ENCODE data around the gene FBL.
A peak's percentile ranks its signal among the peaks of the same experiment; 100 is the strongest.
"Not testable (repeated sequence)": the region's sequence is repeated elsewhere in the genome, so short reads cannot be mapped to it uniquely, and the experiment has no call there.

The FBL gene

DNA sequence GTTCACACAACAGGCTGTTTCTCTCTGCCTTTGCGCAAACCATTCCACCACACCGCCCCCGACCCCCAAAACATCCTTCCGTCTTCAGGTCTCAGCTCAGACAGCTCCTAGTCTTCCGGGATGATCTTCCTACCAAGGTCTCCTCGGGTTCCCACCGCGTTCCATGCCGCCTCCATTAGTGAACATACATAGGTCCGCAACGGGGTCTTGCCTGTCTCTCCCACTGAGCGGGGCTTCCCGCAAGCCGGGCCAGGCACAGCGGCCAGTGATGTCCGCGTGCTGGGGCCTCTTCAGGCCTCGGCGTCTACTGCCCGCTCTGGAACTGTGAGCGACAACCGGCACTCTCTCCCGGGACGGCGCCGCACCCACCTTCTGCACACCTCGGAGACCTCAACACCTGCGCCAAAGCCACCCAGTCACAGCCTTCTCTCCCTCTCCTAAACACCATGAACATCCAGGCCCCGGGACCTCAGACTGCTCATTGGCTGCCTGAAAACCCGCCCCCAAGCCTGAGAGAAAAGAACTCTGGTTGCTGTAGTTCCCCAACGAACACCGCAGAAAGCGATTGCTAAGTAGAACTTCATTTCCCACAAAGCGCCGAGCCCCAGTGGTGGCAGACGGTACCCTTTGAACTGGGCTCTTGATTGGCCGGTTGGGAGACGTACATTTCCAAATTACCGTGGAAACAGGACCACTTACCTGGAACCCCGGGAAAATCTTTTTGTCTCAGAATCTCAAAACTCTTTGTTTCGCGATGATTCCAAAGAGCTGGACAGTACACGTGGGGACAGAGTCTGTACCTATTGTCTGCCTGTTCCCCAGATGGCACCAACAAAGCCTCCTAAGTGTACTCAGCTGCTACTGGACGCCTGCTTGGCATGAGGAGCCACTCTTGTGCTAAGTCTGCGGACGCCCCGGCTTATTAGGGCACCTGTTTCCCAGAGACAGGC is 21.8 kb downstream of the FBL start:
- peak; percentile 68 to 79 for DNase-seq (ENCODE audit: low read depth in 2 of 2)

DNA sequence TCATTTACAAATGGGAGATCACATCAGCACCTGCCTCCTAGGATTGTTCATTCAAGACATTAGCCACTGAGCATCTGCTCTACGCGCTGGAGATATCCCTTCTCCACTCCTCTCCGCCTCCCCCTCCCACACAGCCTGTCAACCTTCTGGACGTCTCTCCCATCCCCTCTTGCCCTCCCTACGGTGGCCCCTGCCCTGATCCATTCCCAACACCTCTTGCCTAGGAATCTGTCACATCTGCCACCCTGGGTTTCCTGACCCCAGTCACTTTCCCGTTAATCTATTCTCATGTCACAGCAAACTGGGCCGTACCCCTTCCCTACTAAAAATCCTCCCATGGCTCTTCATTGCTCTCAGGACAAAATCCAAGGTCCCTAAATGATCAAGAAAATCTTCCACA is 22.5 kb downstream of the FBL start:
- no peak for DNase-seq (ENCODE audit: low read depth in 2 of 2)

- no peak for DNase-seq (ENCODE audit: low read depth in 2 of 2)
Observed at GRCh38 chr19:39820696-39821095, 25.5 kb downstream of the FBL start.

DNA sequence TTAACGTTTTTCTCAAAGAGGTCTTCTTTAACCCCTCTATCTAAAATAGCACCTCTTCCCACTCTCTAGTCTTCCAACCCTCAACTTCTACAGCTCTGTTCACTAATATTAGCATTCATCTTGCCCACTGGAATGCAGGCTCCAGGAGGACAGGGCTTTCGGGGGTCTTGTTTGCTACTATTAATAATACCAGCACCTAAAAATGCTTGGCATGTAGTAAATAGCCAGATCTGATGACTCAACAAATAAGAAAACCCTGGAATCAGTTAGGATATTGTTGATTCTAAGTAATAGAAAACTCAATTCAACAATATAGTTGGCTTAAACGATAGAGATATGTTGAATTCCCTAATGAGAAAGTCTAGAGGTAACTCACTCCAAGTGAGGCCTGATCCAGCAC is 26.4 kb downstream of the FBL start:
- no peak for DNase-seq (ENCODE audit: low read depth in 2 of 2)

- no peak for DNase-seq (ENCODE audit: low read depth in 2 of 2)
Observed at GRCh38 chr19:39818626-39819097, 27.5 kb downstream of the FBL start.

- DNase-seq (ENCODE audit: low read depth in 2 of 2), result no peak
Observed at GRCh38 chr19:39817888-39818561, 28.2 kb downstream of the FBL start.

- DNase-seq (ENCODE audit: low read depth in 2 of 2), result no peak
Observed at GRCh38 chr19:39816287-39817048, 29.7 kb downstream of the FBL start.

DNA sequence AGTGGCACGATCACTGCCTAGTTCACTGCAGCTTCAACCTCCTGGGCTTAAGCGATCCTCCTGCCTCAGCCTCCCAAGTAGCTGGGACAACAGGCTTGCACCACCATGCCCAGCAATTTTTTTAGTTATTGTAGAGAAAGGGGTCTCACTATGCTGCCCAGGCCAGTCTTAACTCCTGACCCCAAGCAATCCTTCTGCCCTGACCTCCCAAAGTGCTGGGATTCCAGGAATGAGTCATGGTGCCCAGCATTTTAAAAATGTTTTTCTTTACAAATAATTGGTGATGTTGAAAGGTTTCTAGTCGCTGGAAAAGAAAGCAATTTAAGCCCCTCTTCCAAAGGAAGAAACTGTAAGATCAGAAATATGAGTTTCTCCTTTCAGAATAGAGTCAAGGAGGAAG is 31.6 kb downstream of the FBL start:
- DNase-seq (ENCODE audit: low read depth in 2 of 2), result no peak

DNA sequence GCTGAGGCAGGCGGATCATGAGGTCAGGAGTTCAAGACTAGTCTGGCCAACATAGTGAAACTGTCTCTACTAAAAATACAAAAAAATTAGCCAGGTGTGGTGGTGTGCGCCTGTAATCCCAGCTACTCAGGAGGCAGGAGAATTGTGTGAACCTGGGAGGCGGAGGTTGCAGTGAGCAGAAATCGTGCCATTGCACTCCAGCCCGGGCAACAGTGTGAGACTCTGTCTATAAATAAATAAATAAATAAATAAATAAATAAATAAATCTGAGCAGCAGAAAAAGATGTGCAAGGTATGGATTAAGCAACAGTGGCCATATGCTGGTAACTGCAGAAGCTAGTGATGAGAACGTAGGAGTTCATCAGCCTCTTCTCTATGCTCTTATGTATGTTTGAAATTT is 32.1 kb downstream of the FBL start:
- not testable (repeated sequence) for DNase-seq (ENCODE audit: low read depth in 2 of 2)

DNA sequence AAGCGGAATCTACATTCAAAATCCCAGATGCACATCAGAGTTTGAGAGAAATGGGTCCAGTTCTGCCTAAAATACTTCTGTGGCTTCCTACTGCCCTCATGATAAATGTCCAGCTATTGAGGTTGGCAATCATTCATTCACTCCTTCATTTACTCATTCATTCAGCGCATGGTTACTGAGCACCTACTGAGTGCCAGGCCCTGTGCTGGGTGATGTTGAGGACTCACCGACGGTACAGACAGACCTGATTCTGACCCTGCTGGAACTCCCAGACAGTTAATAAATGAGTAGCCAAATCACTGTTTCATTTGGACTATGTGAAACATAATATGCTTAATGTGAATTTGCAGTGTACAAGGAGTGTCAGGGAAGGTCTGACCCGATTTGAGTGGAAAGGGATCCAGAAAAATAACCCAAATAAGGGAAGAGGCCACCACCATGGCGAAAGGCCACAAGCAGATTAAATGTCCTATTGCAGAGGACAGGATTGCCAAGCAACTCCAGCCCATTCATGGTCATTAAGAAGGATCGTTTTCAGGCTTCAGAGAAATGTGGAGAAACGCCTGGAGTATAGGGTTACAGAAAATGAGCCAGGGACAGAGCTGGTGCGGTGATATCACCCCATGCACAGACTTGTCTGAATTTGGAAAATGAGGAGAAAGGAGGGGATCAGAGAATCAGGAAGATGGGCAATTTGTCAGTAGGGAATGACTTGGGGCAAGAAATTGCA is 32.8 kb downstream of the FBL start:
- DNase-seq (ENCODE audit: low read depth in 2 of 2), result no peak

- DNase-seq (ENCODE audit: low read depth in 2 of 2), result no peak
Observed at GRCh38 chr19:39811064-39811463, 35.1 kb downstream of the FBL start.

DNA sequence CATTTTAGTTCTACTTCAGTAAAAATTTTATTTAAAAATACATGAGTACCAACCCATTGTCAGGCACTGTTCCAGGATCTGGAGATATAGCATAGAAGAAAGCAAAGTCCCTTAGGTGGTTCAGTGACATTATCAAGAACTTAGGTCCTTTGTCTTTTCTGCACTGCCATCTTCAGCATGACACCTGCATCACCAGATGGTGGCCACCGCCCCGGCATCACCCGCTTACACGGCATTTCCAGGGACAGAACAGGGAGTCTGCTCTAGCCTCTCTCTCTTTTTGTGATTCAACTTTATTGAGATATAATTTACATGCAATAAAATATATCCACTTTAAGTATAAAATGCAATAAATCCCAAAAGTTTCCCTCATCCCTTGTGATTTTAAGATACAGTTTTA is 35.8 kb downstream of the FBL start:
- DNase-seq (ENCODE audit: low read depth in 2 of 2), result no peak

DNA sequence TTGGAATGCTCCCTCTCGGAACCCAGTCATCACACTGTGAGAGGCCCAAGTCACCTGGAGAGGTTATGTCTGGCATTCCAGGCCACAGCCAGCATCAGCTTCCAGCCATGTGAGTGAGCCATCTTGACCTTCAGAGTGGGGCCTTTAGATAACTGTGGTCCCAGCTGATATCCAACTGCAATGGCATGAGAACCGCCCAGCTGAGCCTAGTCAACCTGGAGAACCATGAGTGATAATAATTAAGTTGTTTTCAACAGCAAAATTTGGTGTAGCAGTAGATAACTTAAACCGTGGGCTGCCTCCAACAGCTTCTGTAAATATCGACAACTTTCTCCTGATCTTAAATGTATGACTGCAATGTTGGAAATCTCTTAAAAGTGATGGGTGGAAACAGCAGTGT is 36.8 kb downstream of the FBL start:
- no peak for DNase-seq (ENCODE audit: low read depth in 2 of 2)

- DNase-seq (ENCODE audit: low read depth in 2 of 2), result not testable (repeated sequence)
Observed at GRCh38 chr19:39808688-39809087, 37.5 kb downstream of the FBL start.

GRCh38 chr19:39807846-39808364 is 38.3 kb downstream of the FBL start:
- DNase-seq (ENCODE audit: low read depth in 2 of 2), result no peak

- no peak for DNase-seq (ENCODE audit: low read depth in 2 of 2)
Observed at GRCh38 chr19:39805104-39805503, 41.1 kb downstream of the FBL start.

DNA sequence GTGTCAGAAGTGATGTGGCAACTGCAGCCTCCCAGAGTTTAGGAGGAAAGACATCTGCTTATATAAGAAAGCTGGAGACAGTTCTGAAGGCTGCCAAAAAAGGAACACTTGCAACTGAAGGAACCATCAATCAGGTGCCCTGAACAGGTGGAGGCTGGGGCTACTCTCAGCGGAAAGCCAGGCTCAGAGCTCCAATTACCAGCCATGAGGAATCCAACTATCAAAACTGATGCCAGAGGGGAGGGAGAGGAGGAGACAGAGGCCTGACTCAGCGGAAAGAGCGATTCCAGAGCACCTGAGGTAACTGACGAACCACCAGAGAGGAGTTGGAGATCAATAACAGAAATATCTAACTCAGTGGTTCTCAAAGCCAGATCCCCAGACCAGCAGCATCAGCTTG is 43.2 kb downstream of the FBL start:
- DNase-seq (ENCODE audit: low read depth in 2 of 2), result no peak

DNA sequence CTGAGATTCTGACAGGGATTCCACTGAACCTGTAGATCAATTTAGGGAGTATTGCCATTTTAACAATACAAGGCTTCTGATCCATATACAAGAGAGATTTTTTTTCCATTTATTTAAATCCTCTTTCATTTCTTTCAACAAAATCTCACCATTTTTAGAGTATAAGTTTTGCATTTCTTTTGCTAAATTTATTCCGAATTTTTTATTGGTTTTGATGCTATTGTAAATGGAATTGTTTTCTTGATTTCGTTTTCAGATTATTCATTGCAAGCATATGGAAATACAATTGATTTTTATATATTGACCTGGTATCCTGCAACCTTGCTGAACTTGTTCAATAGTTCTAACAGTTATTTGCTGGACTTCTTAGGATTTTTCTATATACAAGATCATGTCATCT is 49.1 kb downstream of the FBL start:
- DNase-seq (ENCODE audit: low read depth in 2 of 2), result no peak

DNA sequence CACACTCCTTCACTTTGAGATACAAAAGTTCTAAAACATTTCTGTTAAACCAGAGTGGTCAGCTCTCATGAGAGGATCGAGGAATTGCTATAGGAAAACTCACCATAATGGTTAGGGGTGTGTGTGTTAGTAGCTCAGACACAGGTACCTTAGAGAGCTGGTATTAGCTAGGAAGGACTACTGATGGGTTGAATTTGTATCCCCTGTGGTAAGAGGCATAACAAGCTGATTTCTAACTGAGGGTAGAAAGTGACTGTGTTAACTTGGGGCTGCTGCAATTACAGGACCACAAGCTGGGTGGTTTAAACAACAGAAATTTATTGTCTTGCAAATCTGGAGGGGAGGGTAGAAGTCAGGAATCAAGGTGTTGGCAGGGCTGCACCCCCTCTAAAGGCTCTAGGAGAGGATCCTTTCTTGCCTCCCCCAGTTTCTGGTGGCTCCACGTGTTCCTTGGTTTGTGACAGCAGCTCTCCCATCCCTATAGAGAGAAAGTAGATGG is 50.1 kb downstream of the FBL start:
- DNase-seq (ENCODE audit: low read depth in 2 of 2), result no peak

DNA sequence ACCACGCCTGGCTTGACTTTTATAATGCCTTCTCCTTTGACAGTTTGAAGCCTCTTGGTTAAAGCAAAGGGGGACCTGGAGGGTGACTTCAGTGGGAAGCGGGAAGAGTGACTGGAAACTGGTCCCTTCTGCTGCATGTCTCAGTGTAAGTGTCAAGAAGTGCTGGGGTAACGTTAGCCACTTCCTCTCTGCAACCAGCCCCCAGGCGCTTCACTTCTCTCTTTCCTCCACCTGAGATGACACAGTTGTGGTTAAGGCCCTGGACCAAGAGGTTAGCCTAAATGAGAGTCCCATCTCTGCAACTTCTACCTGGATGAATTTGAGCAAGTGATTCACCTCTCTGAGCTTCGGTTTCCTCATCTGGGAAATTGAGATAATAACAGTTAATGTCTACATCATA is 51.2 kb downstream of the FBL start:
- no peak for DNase-seq (ENCODE audit: low read depth in 2 of 2)

GRCh38 chr19:39792999-39793546 is 53.1 kb downstream of the FBL start:
- peak; percentile 61 to 68 for DNase-seq (ENCODE audit: low read depth in 2 of 2)

Data from stimulated activated CD4-positive, alpha-beta T cell treated with anti-CD3 and anti-CD28 coated beads, Interleukin-1b, Interleukin-23, amount 100 ng/mL, for 4 hours (primary cell).